ENCODE data around the gene ATPAF2.

ATPAF2 gene

DNA sequence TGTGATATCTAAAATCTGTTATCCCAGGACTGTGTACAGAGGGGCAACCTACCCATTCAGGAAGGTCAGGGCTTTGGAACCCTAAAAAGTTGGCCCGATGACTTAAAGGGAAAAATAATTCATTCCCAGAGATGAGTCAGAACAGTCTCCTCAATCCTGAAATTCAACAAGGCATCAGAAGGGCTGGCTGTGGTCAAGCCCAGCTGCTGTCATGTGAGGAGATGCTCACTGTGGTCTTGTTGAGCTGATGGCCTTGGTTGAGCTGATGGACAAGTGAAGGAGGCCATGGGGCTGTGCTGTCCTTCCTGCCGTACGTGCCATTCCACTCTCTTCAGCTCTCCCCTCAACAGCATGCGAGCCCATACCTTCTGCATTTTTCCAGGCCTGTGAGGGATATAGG is 27.9 kb upstream of the ATPAF2 start:
- no peak overlapping the region for H3K27ac ChIP-seq (ENCODE audit: poor library complexity, severe bottlenecking)
- H3K36me3 ChIP-seq (ENCODE audit: low read depth) = peaks cover 23% of the 10 kb centered on the region
- H3K9me3 ChIP-seq (ENCODE audit: severe bottlenecking) = no peaks in the 10 kb centered on the region
- H3K4me3 ChIP-seq (ENCODE audit: severe bottlenecking) = no peak overlapping the region
- H3K4me1 ChIP-seq (ENCODE audit: insufficient read depth, poor library complexity, severe bottlenecking) = no peaks in the 10 kb centered on the region
- ATAC-seq (ENCODE audit: low read depth) = no peak
- DNase-seq (ENCODE audit: low spot score) = no peak
- TF ChIP-seq, protein P1, sequence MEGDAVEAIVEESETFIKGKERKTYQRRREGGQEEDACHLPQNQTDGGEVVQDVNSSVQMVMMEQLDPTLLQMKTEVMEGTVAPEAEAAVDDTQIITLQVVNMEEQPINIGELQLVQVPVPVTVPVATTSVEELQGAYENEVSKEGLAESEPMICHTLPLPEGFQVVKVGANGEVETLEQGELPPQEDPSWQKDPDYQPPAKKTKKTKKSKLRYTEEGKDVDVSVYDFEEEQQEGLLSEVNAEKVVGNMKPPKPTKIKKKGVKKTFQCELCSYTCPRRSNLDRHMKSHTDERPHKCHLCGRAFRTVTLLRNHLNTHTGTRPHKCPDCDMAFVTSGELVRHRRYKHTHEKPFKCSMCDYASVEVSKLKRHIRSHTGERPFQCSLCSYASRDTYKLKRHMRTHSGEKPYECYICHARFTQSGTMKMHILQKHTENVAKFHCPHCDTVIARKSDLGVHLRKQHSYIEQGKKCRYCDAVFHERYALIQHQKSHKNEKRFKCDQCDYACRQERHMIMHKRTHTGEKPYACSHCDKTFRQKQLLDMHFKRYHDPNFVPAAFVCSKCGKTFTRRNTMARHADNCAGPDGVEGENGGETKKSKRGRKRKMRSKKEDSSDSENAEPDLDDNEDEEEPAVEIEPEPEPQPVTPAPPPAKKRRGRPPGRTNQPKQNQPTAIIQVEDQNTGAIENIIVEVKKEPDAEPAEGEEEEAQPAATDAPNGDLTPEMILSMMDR (IDR thresholded peaks at IDR 0.05; ENCODE audit: poor library complexity, severe bottlenecking) = no peak
- no peaks in the 10 kb centered on the region for H3K27me3 ChIP-seq (ENCODE audit: insufficient read depth, poor library complexity, severe bottlenecking)

DNA sequence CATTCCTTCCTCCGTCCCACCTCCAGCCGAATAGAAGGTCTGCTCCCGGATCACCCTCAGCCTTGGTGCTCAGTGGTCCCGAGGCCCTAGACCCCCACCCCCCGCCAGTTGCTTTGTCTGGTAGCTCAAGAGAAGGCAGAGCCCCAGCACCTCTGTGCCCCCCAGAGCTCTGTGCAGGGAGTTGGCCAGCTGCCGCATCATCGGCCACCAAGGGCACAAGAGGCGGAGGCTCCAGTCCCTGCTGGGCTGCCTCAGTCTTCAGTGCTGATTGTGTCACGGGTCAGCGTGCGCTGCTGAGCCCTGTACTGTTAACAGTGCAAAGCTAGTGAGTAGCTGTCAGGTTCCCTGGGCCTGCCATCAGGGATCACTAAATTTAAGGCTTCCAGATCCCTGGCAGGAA is 26.6 kb upstream of the ATPAF2 start:
- ATAC-seq (ENCODE audit: low read depth) (no peak), DNase-seq (ENCODE audit: low spot score) (no peak)
- H3K9me3 ChIP-seq (ENCODE audit: severe bottlenecking) = no peaks in the 10 kb centered on the region
- peaks cover 31% of the 10 kb centered on the region for H3K36me3 ChIP-seq (ENCODE audit: low read depth)
- no peak overlapping the region for H3K27ac ChIP-seq (ENCODE audit: poor library complexity, severe bottlenecking)
- TF ChIP-seq, protein P1 (IDR thresholded peaks at IDR 0.05; ENCODE audit: poor library complexity, severe bottlenecking) = no peak
- no peaks in the 10 kb centered on the region for H3K27me3 ChIP-seq (ENCODE audit: insufficient read depth, poor library complexity, severe bottlenecking)
- no peaks in the 10 kb centered on the region for H3K4me1 ChIP-seq (ENCODE audit: insufficient read depth, poor library complexity, severe bottlenecking)
- no peak overlapping the region for H3K4me3 ChIP-seq (ENCODE audit: severe bottlenecking)

DNA sequence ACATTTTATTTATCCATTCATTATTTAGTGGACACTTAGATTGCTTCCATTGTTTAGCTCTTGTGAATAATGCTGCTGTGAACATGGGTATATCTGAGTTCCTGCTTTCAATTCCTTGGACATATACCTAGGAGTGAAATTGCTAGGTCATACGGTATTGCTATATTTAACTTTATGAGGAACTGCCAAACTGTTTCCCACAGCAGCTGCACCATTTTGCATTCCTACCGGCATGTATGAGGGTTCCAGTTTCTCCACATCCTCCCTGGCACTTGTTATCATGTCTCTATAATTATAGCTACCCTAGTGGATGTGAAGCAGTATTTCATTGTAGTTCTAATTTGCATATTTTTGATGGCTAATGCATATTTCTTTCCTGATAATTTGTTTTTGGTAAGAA is 25.1 kb upstream of the ATPAF2 start:
- Histone ChIP-seq H3K9me3 (ENCODE audit: severe bottlenecking) (no peaks in the 10 kb centered on the region), H3K27ac (ENCODE audit: poor library complexity, severe bottlenecking) (no peak overlapping the region), H3K27me3 (ENCODE audit: insufficient read depth, poor library complexity, severe bottlenecking) (no peaks in the 10 kb centered on the region), H3K4me3 (ENCODE audit: severe bottlenecking) (no peak overlapping the region), H3K4me1 (ENCODE audit: insufficient read depth, poor library complexity, severe bottlenecking) (peaks cover 3% of the 10 kb centered on the region), H3K36me3 (ENCODE audit: low read depth) (peaks cover 38% of the 10 kb centered on the region)
- DNase-seq (ENCODE audit: low spot score) = no peak
- ATAC-seq (ENCODE audit: low read depth) = no peak
- TF ChIP-seq, protein P1 (IDR thresholded peaks at IDR 0.05; ENCODE audit: poor library complexity, severe bottlenecking) = no peak

DNA sequence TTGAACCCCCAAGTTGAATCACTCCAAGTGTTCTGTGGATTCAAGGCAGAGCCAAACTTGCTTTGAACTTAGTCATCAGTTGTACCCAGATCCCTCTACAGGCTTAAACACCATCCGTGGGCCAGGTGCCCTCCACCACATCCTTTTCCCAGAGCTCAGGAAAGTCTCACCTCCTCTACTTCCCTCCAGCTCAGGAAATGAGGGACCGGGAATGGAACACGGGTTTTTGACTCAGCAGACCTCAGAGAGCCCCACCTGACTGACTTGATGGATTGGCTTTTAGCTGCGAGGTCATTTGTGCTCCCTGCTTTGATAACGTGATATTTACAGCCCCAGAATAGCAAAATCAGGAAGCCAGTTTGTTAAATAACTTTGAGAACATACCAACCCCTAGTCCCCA is 20.3 kb upstream of the ATPAF2 start:
- Histone ChIP-seq H3K4me1 (ENCODE audit: insufficient read depth, poor library complexity, severe bottlenecking) (peaks cover 4% of the 10 kb centered on the region), H3K36me3 (ENCODE audit: low read depth) (peaks cover 58% of the 10 kb centered on the region), H3K4me3 (ENCODE audit: severe bottlenecking) (no peak overlapping the region), H3K9me3 (ENCODE audit: severe bottlenecking) (no peaks in the 10 kb centered on the region), H3K27me3 (ENCODE audit: insufficient read depth, poor library complexity, severe bottlenecking) (no peaks in the 10 kb centered on the region), H3K27ac (ENCODE audit: poor library complexity, severe bottlenecking) (peak overlapping the region; percentile 33)
- TF ChIP-seq, protein P1 (IDR thresholded peaks at IDR 0.05; ENCODE audit: poor library complexity, severe bottlenecking) = no peak
- DNase-seq (ENCODE audit: low spot score) (no peak), ATAC-seq (ENCODE audit: low read depth) (no peak)

DNA sequence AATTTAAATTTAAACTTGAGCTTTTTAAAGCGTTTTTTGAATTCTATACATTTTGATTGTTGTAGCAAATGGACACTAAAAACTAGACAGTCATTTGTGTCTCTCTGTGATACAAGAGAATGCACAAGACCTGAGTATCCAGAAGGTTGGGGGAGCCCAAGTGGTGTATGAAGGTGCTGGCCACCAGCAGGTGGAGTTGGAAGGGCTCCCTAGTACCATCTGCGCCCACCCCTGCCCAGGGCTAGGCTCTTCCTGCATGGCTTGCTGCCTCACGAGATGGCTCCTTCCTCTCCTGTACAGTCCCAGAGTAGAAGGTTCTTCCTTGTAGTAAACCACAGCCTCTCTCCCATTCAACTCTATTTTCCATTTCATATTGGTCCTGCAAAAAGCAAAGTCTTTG is 17.2 kb upstream of the ATPAF2 start:
- no peak for DNase-seq (ENCODE audit: low spot score)
- Histone ChIP-seq H3K4me3 (ENCODE audit: severe bottlenecking) (no peak overlapping the region), H3K9me3 (ENCODE audit: severe bottlenecking) (no peaks in the 10 kb centered on the region), H3K27me3 (ENCODE audit: insufficient read depth, poor library complexity, severe bottlenecking) (no peaks in the 10 kb centered on the region), H3K36me3 (ENCODE audit: low read depth) (peaks cover 45% of the 10 kb centered on the region), H3K4me1 (ENCODE audit: insufficient read depth, poor library complexity, severe bottlenecking) (peaks cover 4% of the 10 kb centered on the region), H3K27ac (ENCODE audit: poor library complexity, severe bottlenecking) (no peak overlapping the region)
- TF ChIP-seq, protein P1 (IDR thresholded peaks at IDR 0.05; ENCODE audit: poor library complexity, severe bottlenecking) = no peak
- no peak for ATAC-seq (ENCODE audit: low read depth)

All from RWPE2 (cell line).